A549 (cell line): ENCODE data around the gene PRMT9. TPM values are rescaled to one million over a fixed set of nuclear protein-coding genes. Genes with fewer than 3 reads are reported as not detected.

ENCODE experiments used
- ATAC-seq, 2 experiments: fragments of 200-7000 bp in 1 of 2; fragments of >200 bp in 1 of 2; cut with Nextera tagmentation in 1 of 2; cut with Tn5 transposase in 1 of 2; 3 replicates each; pipeline versions ENCODE4 v1.8.0 to v1.9.1; 2018 to 2020; ENCODE audit warnings: mild to moderate bottlenecking in 1 of 2, moderate library complexity in 1 of 2
- CTCF ChIA-PET: fragments of 300-600 bp; sonication (Branson Sonifier 250); formaldehyde crosslinking; extraction: SDS; loops from one replicate; lab custom pipeline; 2021; ENCODE audit warnings: antibody characterized with exemption, inconsistent platforms; lab: Yijun Ruan, JAX
- POLR2A ChIA-PET: fragments of 350-600 bp; formaldehyde crosslinking; extraction: SDS; loops from one replicate; lab custom pipeline; 2021; ENCODE audit warnings: antibody characterized with exemption, inconsistent platforms; lab: Yijun Ruan, JAX
- DNase-seq, 2 experiments: peaks; one replicate each; pipeline versions ENCODE4 v3.0.0 to v3.0.0-alpha.2; 2011 to 2016; ENCODE audit warnings: low read depth in 1 of 2, low spot score in 1 of 2
- FAIRE-seq: peaks from 2 replicates; lab custom pipeline; 2011; peaks lifted over from hg19 to GRCh38; lab: Jason Lieb, UNC
- H3K27ac ChIP-seq, 2 experiments: fragments of >200 bp; sonication (Bioruptor Twin); formaldehyde crosslinking; 3 replicates each; pipeline ENCODE4 v1.5.1; 2016 to 2017
- H3K4me1 ChIP-seq: fragments of >200 bp; sonication (Bioruptor Twin); formaldehyde crosslinking; 3 replicates; pipeline ENCODE4 v1.6.1; 2016
- H3K4me2 ChIP-seq: fragments of >200 bp; sonication (Bioruptor Twin); formaldehyde crosslinking; 3 replicates; pipeline ENCODE4 v1.6.1; 2016
- H3K4me3 ChIP-seq: fragments of >200 bp; sonication (Bioruptor Twin); formaldehyde crosslinking; 3 replicates; pipeline ENCODE4 v1.5.1; 2016
- H3K9me3 ChIP-seq: fragments of >200 bp; sonication (Bioruptor Twin); formaldehyde crosslinking; 3 replicates; pipeline ENCODE4 v1.6.1; 2016
- BHLHE40 ChIP-seq: IDR thresholded peaks from 2 replicates; pipeline ENCODE4 v1.6.1; 2012; ENCODE audit warnings: low read depth, low read length, inconsistent platforms
- CEBPB ChIP-seq, 2 experiments: fragments of >200 bp in 1 of 2; sonication (Bioruptor Twin) in 1 of 2; formaldehyde crosslinking in 1 of 2; IDR thresholded peaks; 2 replicates each; pipeline ENCODE4 v1.6.1; 2012 to 2016
- CHD2 ChIP-seq: fragments of 150-350 bp; IDR thresholded peaks from 2 replicates; pipeline ENCODE4 v1.6.1; 2014; ENCODE audit warnings: low read length; ENCODE audit not compliant: partially characterized antibody
- CTCF ChIP-seq: fragments of >200 bp; sonication (Bioruptor Twin); formaldehyde crosslinking; IDR thresholded peaks from 3 replicates; pipeline ENCODE4 v1.5.1; 2016
- E2F6 ChIP-seq: IDR thresholded peaks from 2 replicates; pipeline ENCODE4 v1.6.1; 2012; ENCODE audit warnings: low read depth, borderline replicate concordance
- EHF ChIP-seq: fragments of 250-450 bp; sonication (Bioruptor Pico); IDR thresholded peaks from 2 replicates; pipeline ENCODE4 v1.5.0; 2020; ENCODE audit warnings: mild to moderate bottlenecking
- ESRRA ChIP-seq: fragments of 150-350 bp; IDR thresholded peaks from 2 replicates; pipeline ENCODE4 v1.6.1; 2014; ENCODE audit warnings: mild to moderate bottlenecking, low read length, borderline replicate concordance
- FOSB ChIP-seq: fragments of 250-450 bp; sonication (Bioruptor Pico); IDR thresholded peaks from 2 replicates; pipeline ENCODE4 v1.5.0; 2020; ENCODE audit warnings: mild to moderate bottlenecking, moderate library complexity
- HDAC2 ChIP-seq: fragments of 200-600 bp; sonication (generic); IDR thresholded peaks from 2 replicates; pipeline ENCODE4 v1.6.1; 2016
- HEYL ChIP-seq: fragments of 250-450 bp; sonication (Bioruptor Pico); IDR thresholded peaks from 2 replicates; pipeline ENCODE4 v1.8.0; 2021; ENCODE audit warnings: mild to moderate bottlenecking, moderate library complexity
- HMGXB4 ChIP-seq: fragments of 250-450 bp; sonication (Bioruptor Pico); IDR thresholded peaks from 2 replicates; pipeline ENCODE4 v1.5.0; 2021; ENCODE audit warnings: mild to moderate bottlenecking, moderate library complexity, borderline replicate concordance
- HOXA7 ChIP-seq: fragments of 250-450 bp; sonication (Bioruptor Pico); IDR thresholded peaks from 2 replicates; pipeline ENCODE4 v1.5.0; 2020; ENCODE audit warnings: mild to moderate bottlenecking, moderate library complexity
- HOXB13 ChIP-seq: fragments of 250-450 bp; sonication (Bioruptor Pico); IDR thresholded peaks from 2 replicates; pipeline ENCODE4 v1.5.0; 2020; ENCODE audit warnings: low read depth, mild to moderate bottlenecking, moderate library complexity
- HOXB5 ChIP-seq: fragments of 250-450 bp; sonication (Bioruptor Pico); IDR thresholded peaks from 2 replicates; pipeline ENCODE4 v1.5.0; 2020; ENCODE audit warnings: mild to moderate bottlenecking, moderate library complexity
- JUNB ChIP-seq: fragments of >200 bp; sonication (Bioruptor Twin); formaldehyde crosslinking; IDR thresholded peaks from 2 replicates; pipeline ENCODE4 v1.6.1; 2016
- KDM5A ChIP-seq: fragments of 200-600 bp; sonication (generic); IDR thresholded peaks from 2 replicates; pipeline ENCODE4 v1.6.1; 2016; ENCODE audit warnings: antibody characterized with exemption, mild to moderate bottlenecking
- MYC ChIP-seq: IDR thresholded peaks from 2 replicates; pipeline ENCODE4 v1.6.1; 2012; ENCODE audit warnings: mild to moderate bottlenecking, inconsistent platforms, low read length, improper control_type of control experiment, borderline replicate concordance
- NPAS2 ChIP-seq: fragments of 250-450 bp; sonication (Bioruptor Pico); IDR thresholded peaks from 2 replicates; pipeline ENCODE4 v1.8.0; 2022; ENCODE audit warnings: mild to moderate bottlenecking, moderate library complexity, borderline replicate concordance
- PBX3 ChIP-seq: IDR thresholded peaks from 2 replicates; pipeline ENCODE4 v1.6.1; 2012
- POLR2A ChIP-seq: IDR thresholded peaks from 2 replicates; pipeline ENCODE4 v1.6.1; 2012; ENCODE audit warnings: mild to moderate bottlenecking, low read length
- RAD21 ChIP-seq, 2 experiments: fragments of >200 bp in 1 of 2; sonication (Bioruptor Twin) in 1 of 2; formaldehyde crosslinking in 1 of 2; IDR thresholded peaks in 1 of 2; conservative IDR thresholded peaks in 1 of 2; 2 replicates in 1 of 2; 3 replicates in 1 of 2; pipeline ENCODE4 v1.6.1; 2012 to 2018; ENCODE audit warnings: inconsistent platforms in 1 of 2
- RCOR1 ChIP-seq: fragments of 150-350 bp; IDR thresholded peaks from 2 replicates; pipeline ENCODE4 v1.6.1; 2014; ENCODE audit warnings: antibody characterized with exemption, low read length, low read depth
- RNF2 ChIP-seq: fragments of 200-600 bp; sonication (generic); IDR thresholded peaks from 2 replicates; pipeline ENCODE4 v1.6.1; 2016; ENCODE audit warnings: low read depth, mild to moderate bottlenecking, antibody characterized with exemption, moderate library complexity, borderline replicate concordance
- SMC3 ChIP-seq: fragments of >200 bp; sonication (Bioruptor Twin); formaldehyde crosslinking; IDR thresholded peaks from 3 replicates; pipeline ENCODE4 v1.6.1; 2018; ENCODE audit warnings: inconsistent platforms
- TP53 ChIP-seq: fragments of 250-450 bp; sonication (Bioruptor Pico); IDR thresholded peaks from 2 replicates; pipeline ENCODE4 v1.5.0; 2021; ENCODE audit warnings: mild to moderate bottlenecking, moderate library complexity
- USF2 ChIP-seq: fragments of 450-650 bp; IDR thresholded peaks from 2 replicates; pipeline ENCODE4 v1.6.1; 2014; ENCODE audit warnings: antibody characterized with exemption
- ZFP36 ChIP-seq: fragments of 450-650 bp; IDR thresholded peaks from 2 replicates; pipeline ENCODE4 v1.6.1; 2014; ENCODE audit warnings: borderline replicate concordance; ENCODE audit not compliant: partially characterized antibody
- ZNF302 ChIP-seq: fragments of 250-450 bp; sonication (Bioruptor Pico); IDR thresholded peaks from 2 replicates; pipeline ENCODE4 v1.9.0; 2021; ENCODE audit warnings: inconsistent platforms, mild to moderate bottlenecking, moderate library complexity
- ZSCAN20 ChIP-seq: fragments of 250-450 bp; sonication (Bioruptor Pico); IDR thresholded peaks from 2 replicates; pipeline ENCODE4 v1.8.0; 2022; ENCODE audit warnings: mild to moderate bottlenecking, moderate library complexity
- WGBS: methylation state at CpG from one replicate; pipeline ENCODE4 v1.1.6; 2017; ENCODE audit errors: missing lambda C conversion rate; 5-methylcytosine and 5-hydroxymethylcytosine counted together
- polyA plus RNA-seq, 4 experiments: library from polyadenylated mRNA; depleted of rRNA in 3 of 4; stranded (reverse); fragments of >200 nt; fragmentation: RNase III in 1 of 4; extraction: RNeasy Plus Mini Kit Qiagen cat#74134 plus additional on column Dnase treatment in 1 of 4; gene quantifications; 2 replicates in 3 of 4; 3 replicates in 1 of 4; pipeline ENCODE4 v1.2.3, GENCODE V29; 2011 to 2017

Gene PRMT9
- polyA plus RNA-seq, 2 of the 4 experiments (the other 2 are of a cell fraction), result 2.8 to 6.3 TPM

GRCh38 chr4:147696866-147697265, 12.9 kb upstream of the PRMT9 start:
- FAIRE-seq (no peak), DNase-seq (no peak), ATAC-seq (no peak)
- H3K4me2 ChIP-seq, result no peak overlapping the region
- no peak for TF ChIP-seq E2F6
- TF ChIP-seq ESRRA, result no peak
- no peak for TF ChIP-seq ZFP36
- no peak for TF ChIP-seq BHLHE40
- no peak for TF ChIP-seq RAD21 (conservative IDR thresholded peaks at IDR 0.05 in 1 of 2, IDR thresholded peaks at IDR 0.05 in 1 of 2)
- no peak for TF ChIP-seq ZNF302 (CRISPR knock-in tag)
- TF ChIP-seq NPAS2 (CRISPR knock-in tag), result no peak
- no peak for TF ChIP-seq TP53 (CRISPR knock-in tag)
- TF ChIP-seq POLR2A, result no peak
- no peak for TF ChIP-seq HMGXB4 (CRISPR knock-in tag)
- TF ChIP-seq FOSB (CRISPR knock-in tag), result no peak
- no peak for TF ChIP-seq KDM5A
- no peak for TF ChIP-seq RNF2
- no peak for TF ChIP-seq JUNB
- TF ChIP-seq CHD2, result no peak
- TF ChIP-seq MYC, result no peak
- no peak for TF ChIP-seq EHF (CRISPR knock-in tag)
- ChIA-PET CTCF (interaction anchor here (3.1 kb wide), 1 partner anchor 170 kb away, joined by 25 read pairs; no protein-coding TSS in a partner anchor), POLR2A (no interaction called here)
- no peak overlapping the region for H3K27ac ChIP-seq
- H3K4me3 ChIP-seq, result no peak overlapping the region
- peaks cover 13% of the 10 kb centered on the region for H3K4me1 ChIP-seq
- WGBS, result 33% methylated on average over 1 of the region's 1 CpG
- no peaks in the 10 kb centered on the region for H3K9me3 ChIP-seq

- POLR2A ChIA-PET, result interaction anchor here (1.2 kb wide), 1 partner anchor 9 kb away, joined by 3 read pairs; the partner anchor contains the start of gene PRMT9
- TF ChIP-seq HEYL (CRISPR knock-in tag) (no peak), CEBPB (IDR thresholded peaks at IDR 0.05) (no peak), HOXB13 (CRISPR knock-in tag) (no peak), SMC3 (no peak), HOXA7 (CRISPR knock-in tag) (no peak), HDAC2 (no peak), HOXB5 (CRISPR knock-in tag) (no peak), TP53 (CRISPR knock-in tag) (no peak), POLR2A (no peak), E2F6 (no peak), JUNB (no peak), ZFP36 (no peak), RCOR1 (no peak), ZSCAN20 (CRISPR knock-in tag) (no peak), CHD2 (no peak), USF2 (no peak), PBX3 (no peak), RAD21 (conservative IDR thresholded peaks at IDR 0.05 in 1 of 2, IDR thresholded peaks at IDR 0.05 in 1 of 2) (no peak), CTCF (no peak)
- WGBS, result 34% methylated on average over 3 of the region's 3 CpGs
- no peak for FAIRE-seq
- no peak overlapping the region for H3K4me3 ChIP-seq
- H3K27ac ChIP-seq, result peak overlapping the region in 1 of 2 experiments; percentile 30; a peak in 2 of 6 replicates
- H3K4me1 ChIP-seq, result peaks cover 13% of the 10 kb centered on the region
- peak in 1 of 2 experiments; percentile 11 for DNase-seq
- H3K9me3 ChIP-seq, result no peaks in the 10 kb centered on the region
- H3K4me2 ChIP-seq, result peak overlapping the region; percentile 52
- ATAC-seq, result no peak
- CTCF ChIA-PET, result interaction anchor here (0.7 to 3.6 kb wide), 3 partner anchors 174 to 364 kb away, joined by 3 to 37 read pairs (median 3); no protein-coding TSS in a partner anchor
These were observed 9.3 kb upstream of the PRMT9 start for GRCh38 chr4:147693218-147693617.
